H1 (cell line): ENCODE data around the gene LRRN1. TPM values are rescaled to one million over a fixed set of nuclear protein-coding genes. Genes with fewer than 3 reads are reported as not detected.

Source experiments
- CTCF ChIA-PET: fragments of 300-600 bp; sonication (Branson Sonifier 250); formaldehyde crosslinking; loops from one replicate; lab custom pipeline; 2021; ENCODE audit not compliant: partially characterized antibody; lab: Charles Lee
- POLR2A ChIA-PET: fragments of 300-600 bp; sonication (Branson Sonifier 250); formaldehyde crosslinking; loops from one replicate; lab custom pipeline; 2021; ENCODE audit warnings: inconsistent platforms; ENCODE audit not compliant: partially characterized antibody; lab: Charles Lee
- DNase-seq, 2 experiments: peaks; one replicate each; pipeline versions ENCODE4 v3.0.0 to v3.0.0-alpha.2; 2010 to 2022; ENCODE audit warnings: low spot score in 2 of 2, low read depth in 1 of 2, mixed read lengths in 1 of 2
- FAIRE-seq: peaks from 2 replicates; lab custom pipeline; 2011; peaks lifted over from hg19 to GRCh38; lab: Jason Lieb, UNC
- H2AFZ ChIP-seq: 2 replicates; pipeline ENCODE4 v1.8.1; 2012; ENCODE audit warnings: low read length, inconsistent platforms
- H2AK5ac ChIP-seq: 2 replicates; pipeline ENCODE4 v1.6.1; 2013; ENCODE audit warnings: low read depth, low read length
- H2BK120ac ChIP-seq: replicated peaks from 2 replicates; pipeline ENCODE3; 2013; ENCODE audit warnings: low read depth, low read length, inconsistent platforms
- H2BK12ac ChIP-seq: 2 replicates; pipeline ENCODE4 v1.6.1; 2013; ENCODE audit warnings: low read depth, low read length
- H2BK15ac ChIP-seq: 2 replicates; pipeline ENCODE4 v1.6.1; 2013; ENCODE audit warnings: low read length
- H2BK20ac ChIP-seq: 2 replicates; pipeline ENCODE4 v1.6.1; 2013; ENCODE audit warnings: low read length
- H2BK5ac ChIP-seq: 2 replicates; pipeline ENCODE4 v1.6.1; 2013; ENCODE audit warnings: low read depth, low read length
- H3K14ac ChIP-seq: 2 replicates; pipeline ENCODE4 v1.6.1; 2013; ENCODE audit warnings: inconsistent platforms; ENCODE audit not compliant: insufficient read length
- H3K18ac ChIP-seq: 2 replicates; pipeline ENCODE4 v1.6.1; 2013; ENCODE audit warnings: low read length; ENCODE audit errors: extremely low read depth
- H3K23ac ChIP-seq: 2 replicates; pipeline ENCODE4 v1.6.1; 2013; ENCODE audit warnings: inconsistent platforms; ENCODE audit not compliant: insufficient read length
- H3K23me2 ChIP-seq: 2 replicates; pipeline ENCODE4 v1.6.1; 2013; ENCODE audit warnings: low read depth, low read length
- H3K27ac ChIP-seq: 2 replicates; pipeline ENCODE4 v1.6.1; 2011; ENCODE audit warnings: low read depth, low read length, inconsistent platforms
- H3K27me3 ChIP-seq, 4 experiments: replicated peaks in 1 of 4; 1 replicate in 1 of 4; 2 replicates in 3 of 4; pipeline versions ENCODE4 v1.6.1 to v1.8.1; 2011 to 2013; ENCODE audit warnings: low read length in 3 of 4, mild to moderate bottlenecking in 3 of 4, inconsistent platforms in 2 of 4, mixed read lengths in 2 of 4, moderate library complexity in 1 of 4; ENCODE audit not compliant: control insufficient read depth in 3 of 4, insufficient read depth in 3 of 4; ENCODE audit errors: extremely low read depth in 1 of 4
- H3K36me3 ChIP-seq, 4 experiments: 2 replicates each; pipeline versions ENCODE4 v1.6.1 to v1.8.1; 2011 to 2013; ENCODE audit warnings: mild to moderate bottlenecking in 4 of 4, low read length in 3 of 4, moderate library complexity in 2 of 4, control low read depth in 1 of 4, inconsistent platforms in 1 of 4; ENCODE audit not compliant: insufficient read depth in 4 of 4, control insufficient read depth in 2 of 4
- H3K4ac ChIP-seq: replicated peaks from 2 replicates; pipeline ENCODE3; 2013; ENCODE audit warnings: low read length, low read depth, mixed read lengths, inconsistent platforms; ENCODE audit not compliant: insufficient read length
- H3K4me1 ChIP-seq, 4 experiments: replicated peaks in 1 of 4; 1 replicate in 1 of 4; 2 replicates in 3 of 4; pipeline versions ENCODE4 v1.6.1 to v1.8.1; 2011 to 2013; ENCODE audit warnings: low read length in 3 of 4, inconsistent platforms in 2 of 4, mixed read lengths in 1 of 4; ENCODE audit not compliant: insufficient read depth in 4 of 4, control insufficient read depth in 3 of 4
- H3K4me2 ChIP-seq, 2 experiments: 2 replicates each; pipeline versions ENCODE4 v1.6.1 to v1.8.1; 2011 to 2013; ENCODE audit warnings: low read depth in 2 of 2, low read length in 2 of 2, control low read depth in 1 of 2, inconsistent platforms in 1 of 2, mild to moderate bottlenecking in 1 of 2; ENCODE audit not compliant: insufficient read depth in 1 of 2
- H3K4me3 ChIP-seq, 4 experiments: fragments of 200-600, 300-600 bp in 1 of 4; sonication (generic), shearing (Covaris generic), sonication (Bioruptor Twin) in 1 of 4; 2 replicates each; pipeline versions ENCODE4 v1.5.1 to v1.8.1; 2011 to 2016; ENCODE audit warnings: low read length in 4 of 4, low read depth in 3 of 4, control low read depth in 2 of 4, inconsistent platforms in 2 of 4, mild to moderate bottlenecking in 2 of 4, mixed read lengths in 1 of 4, moderate library complexity in 1 of 4; ENCODE audit not compliant: insufficient read depth in 2 of 4; ENCODE audit errors: extremely low read depth in 1 of 4
- H3K56ac ChIP-seq: replicated peaks from 2 replicates; pipeline ENCODE3; 2013; ENCODE audit warnings: low read depth, mild to moderate bottlenecking, mixed read lengths, low read length, inconsistent platforms; ENCODE audit not compliant: insufficient read length
- H3K79me1 ChIP-seq: 2 replicates; pipeline ENCODE4 v1.6.1; 2013; ENCODE audit warnings: low read depth, low read length, control low read depth
- H3K79me2 ChIP-seq, 2 experiments: 2 replicates each; pipeline versions ENCODE4 v1.6.1 to v1.8.1; 2012 to 2013; ENCODE audit warnings: low read length in 2 of 2, mild to moderate bottlenecking in 2 of 2, inconsistent platforms in 1 of 2; ENCODE audit not compliant: insufficient read depth in 2 of 2, control insufficient read depth in 1 of 2
- H3K9ac ChIP-seq, 4 experiments: replicated peaks in 1 of 4; 1 replicate in 1 of 4; 2 replicates in 3 of 4; pipeline versions ENCODE4 v1.6.1 to v1.8.1; 2011 to 2013; ENCODE audit warnings: low read depth in 3 of 4, low read length in 3 of 4, control low read depth in 2 of 4, mild to moderate bottlenecking in 2 of 4, moderate library complexity in 2 of 4, inconsistent platforms in 1 of 4; ENCODE audit errors: extremely low read depth in 1 of 4
- H3K9me3 ChIP-seq, 2 experiments: 2 replicates each; pipeline versions ENCODE4 v1.6.1 to v1.8.1; 2012 to 2013; ENCODE audit warnings: mild to moderate bottlenecking in 2 of 2, moderate library complexity in 2 of 2, control low read depth in 1 of 2, inconsistent platforms in 1 of 2, low read depth in 1 of 2, low read length in 1 of 2, mixed read lengths in 1 of 2; ENCODE audit not compliant: insufficient read depth in 2 of 2
- H4K20me1 ChIP-seq, 2 experiments: replicated peaks in 1 of 2; 2 replicates each; pipeline versions ENCODE3 to v1.8.1; 2011 to 2013; ENCODE audit warnings: inconsistent platforms in 2 of 2, low read length in 2 of 2, mild to moderate bottlenecking in 1 of 2; ENCODE audit not compliant: insufficient read depth in 2 of 2, control insufficient read depth in 1 of 2
- H4K5ac ChIP-seq: 2 replicates; pipeline ENCODE4 v1.6.1; 2013; ENCODE audit warnings: low read length, low read depth, mixed read lengths, inconsistent platforms; ENCODE audit not compliant: insufficient read length
- H4K8ac ChIP-seq: 2 replicates; pipeline ENCODE4 v1.8.0; 2013; ENCODE audit warnings: mild to moderate bottlenecking, moderate library complexity, low read length, inconsistent platforms; ENCODE audit not compliant: insufficient read depth; ENCODE audit errors: extremely low read depth
- H4K91ac ChIP-seq: replicated peaks from 2 replicates; pipeline ENCODE3; 2013; ENCODE audit warnings: low read length, mixed read lengths, inconsistent platforms; ENCODE audit not compliant: insufficient read length
- ASH2L ChIP-seq: fragments of 200-600, 300-600 bp; sonication (generic); IDR thresholded peaks from one replicate; pipeline ENCODE4 v1.7.1; 2017; ENCODE audit warnings: low read length
- BACH1 ChIP-seq: IDR thresholded peaks from 2 replicates; pipeline ENCODE4 v1.6.1; 2012; ENCODE audit warnings: low read length, improper control_type of control experiment
- EP300 ChIP-seq, 2 experiments: IDR thresholded peaks; 1 replicate in 1 of 2; 2 replicates in 1 of 2; pipeline ENCODE4 v1.6.1; 2011 to 2012; ENCODE audit warnings: low read depth in 2 of 2, low read length in 2 of 2, mild to moderate bottlenecking in 2 of 2, borderline replicate concordance in 1 of 2, inconsistent platforms in 1 of 2, moderate library complexity in 1 of 2
- FOSL1 ChIP-seq: IDR thresholded peaks from 2 replicates; pipeline ENCODE4 v1.6.1; 2011; ENCODE audit warnings: mild to moderate bottlenecking, low read depth, low read length, moderate library complexity; ENCODE audit not compliant: insufficient read depth
- HDAC6 ChIP-seq: IDR thresholded peaks from one replicate; pipeline ENCODE4 v1.7.1; 2012; ENCODE audit warnings: low read depth, mild to moderate bottlenecking, inconsistent platforms, low read length, moderate library complexity
- JUN ChIP-seq: IDR thresholded peaks from 2 replicates; pipeline ENCODE4 v1.6.1; 2011; ENCODE audit warnings: low read depth, mild to moderate bottlenecking, improper control_type of control experiment, low read length
- POLR2AphosphoS5 ChIP-seq: IDR thresholded peaks from 2 replicates; pipeline ENCODE4 v1.6.1; 2011; ENCODE audit warnings: low read depth, low read length
- RXRA ChIP-seq: IDR thresholded peaks from 2 replicates; pipeline ENCODE4 v1.6.1; 2011; ENCODE audit warnings: low read depth, mild to moderate bottlenecking, low read length, moderate library complexity; ENCODE audit not compliant: insufficient read depth
- TBP ChIP-seq: IDR thresholded peaks from 2 replicates; pipeline ENCODE4 v1.6.1; 2011; ENCODE audit warnings: low read depth, low read length, improper control_type of control experiment
- TEAD4 ChIP-seq: IDR thresholded peaks from 2 replicates; pipeline ENCODE4 v1.6.1; 2012; ENCODE audit warnings: low read depth, low read length, inconsistent platforms, mixed read lengths
- WGBS, 2 experiments: shearing (Covaris generic) in 1 of 2; methylation state at CpG; one replicate each; pipeline versions ENCODE4 v1.1.6 to v1.1.7; 2013 to 2015; ENCODE audit warnings: low lambda C conversion rate in 2 of 2, mixed read lengths in 2 of 2, inconsistent platforms in 1 of 2, low coverage in 1 of 2, missing lambda C conversion rate in 1 of 2; ENCODE audit not compliant: insufficient replicate concordance in 2 of 2, insufficient coverage in 1 of 2, insufficient read length in 1 of 2; ENCODE audit errors: extremely low coverage in 1 of 2, missing lambda C conversion rate in 1 of 2; 5-methylcytosine and 5-hydroxymethylcytosine counted together
- polyA plus RNA-seq, 7 experiments: library from polyadenylated mRNA; depleted of rRNA in 3 of 7; stranded (reverse) in 5 of 7; unstranded in 2 of 7; fragments of >200 nt in 5 of 7; fragments of 200-250 nt in 2 of 7; gene quantifications; 1 replicate in 5 of 7; 2 replicates in 1 of 7; 4 replicates in 1 of 7; pipeline versions ENCODE4 v1.2.1 to v1.2.3, GENCODE V29; 2011 to 2013; ENCODE audit warnings: missing spikeins in 2 of 7, mixed read lengths in 2 of 7
- total RNA-seq: library from RNA; stranded (reverse); fragmentation: NEBNext Ultra II Directional; extraction: Animal tissue kit (Norgen Biotek cat#: 25700); gene quantifications from 2 replicates; pipeline ENCODE4 v1.2.1, GENCODE V29; 2021
- TF ChIP-seq, protein P1 (sequence below), 3 experiments: IDR thresholded peaks; 1 replicate in 2 of 3; 2 replicates in 1 of 3; pipeline versions ENCODE4 v1.5.1 to v1.6.1; 2011; ENCODE audit warnings: low read length in 3 of 3, mild to moderate bottlenecking in 3 of 3, inconsistent platforms in 2 of 3, low read depth in 1 of 3, moderate library complexity in 1 of 3; ENCODE audit not compliant: insufficient read depth in 1 of 3; ENCODE audit errors: control extremely low read depth in 1 of 3

Gene LRRN1
- total and polyA plus RNA-seq, 2 of the 8 experiments (the other 6 are each of a cell fraction or from before 2014, with no cell fraction given): 159 to 199 TPM

DNA sequence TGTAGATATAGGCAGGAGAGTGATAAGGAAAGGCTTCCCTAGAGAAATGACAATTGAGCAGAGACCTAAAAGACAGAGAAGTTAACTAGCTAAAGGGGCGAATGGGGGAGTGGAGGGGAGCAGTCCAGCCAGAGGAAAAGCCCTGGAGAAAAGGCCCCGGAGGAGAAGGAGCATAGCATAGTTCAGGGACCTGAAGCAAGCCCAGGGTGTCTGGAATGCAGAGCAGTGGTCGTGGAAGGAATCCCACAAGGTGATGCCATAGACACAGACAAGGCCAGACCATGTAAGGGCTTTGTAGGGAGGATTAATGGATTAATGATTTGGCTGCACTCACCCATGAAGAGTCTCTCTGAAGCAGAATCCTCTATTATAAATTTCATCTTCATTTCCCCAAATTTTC is 45.8 kb upstream of the LRRN1 start:
- Histone ChIP-seq H3K4me1 (peaks cover 0 to 5% (median 2%) of the 10 kb centered on the region in 4 experiments; a peak in 1 of 7 replicates), H3K18ac (no peak overlapping the region), H3K36me3 (no peaks in the 10 kb centered on the region), H3K4me3 (no peak overlapping the region), H2BK20ac (no peak overlapping the region)
- DNase-seq: no peak
- TF ChIP-seq RXRA (no peak), POLR2AphosphoS5 (no peak), HDAC6 (no peak), BACH1 (no peak), JUN (no peak), FOSL1 (no peak), TEAD4 (peak; percentile 42; the same call in 1 of the 2 replicates), EP300 (IDR thresholded peaks at IDR 0.05; ENCODE audit: borderline replicate concordance in 1 of 2, low read depth in 2 of 2, low read length in 2 of 2) (peak in 1 of 2 experiments; percentile 59; a peak in 1 of 3 replicates), ASH2L (no peak), TBP (no peak)
- TF ChIP-seq, protein P1, sequence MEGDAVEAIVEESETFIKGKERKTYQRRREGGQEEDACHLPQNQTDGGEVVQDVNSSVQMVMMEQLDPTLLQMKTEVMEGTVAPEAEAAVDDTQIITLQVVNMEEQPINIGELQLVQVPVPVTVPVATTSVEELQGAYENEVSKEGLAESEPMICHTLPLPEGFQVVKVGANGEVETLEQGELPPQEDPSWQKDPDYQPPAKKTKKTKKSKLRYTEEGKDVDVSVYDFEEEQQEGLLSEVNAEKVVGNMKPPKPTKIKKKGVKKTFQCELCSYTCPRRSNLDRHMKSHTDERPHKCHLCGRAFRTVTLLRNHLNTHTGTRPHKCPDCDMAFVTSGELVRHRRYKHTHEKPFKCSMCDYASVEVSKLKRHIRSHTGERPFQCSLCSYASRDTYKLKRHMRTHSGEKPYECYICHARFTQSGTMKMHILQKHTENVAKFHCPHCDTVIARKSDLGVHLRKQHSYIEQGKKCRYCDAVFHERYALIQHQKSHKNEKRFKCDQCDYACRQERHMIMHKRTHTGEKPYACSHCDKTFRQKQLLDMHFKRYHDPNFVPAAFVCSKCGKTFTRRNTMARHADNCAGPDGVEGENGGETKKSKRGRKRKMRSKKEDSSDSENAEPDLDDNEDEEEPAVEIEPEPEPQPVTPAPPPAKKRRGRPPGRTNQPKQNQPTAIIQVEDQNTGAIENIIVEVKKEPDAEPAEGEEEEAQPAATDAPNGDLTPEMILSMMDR (IDR thresholded peaks at IDR 0.05; ENCODE audit: control extremely low read depth in 1 of 3, insufficient read depth in 1 of 3, low read depth in 1 of 3, low read length in 3 of 3): no peak
- TF ChIP-seq, all 59 proteins: peak for 2
- Histone ChIP-seq H2BK120ac (no peak overlapping the region), H3K4me2 (no peak overlapping the region), H2BK15ac (no peak overlapping the region), H3K56ac (no peak overlapping the region), H2AFZ (no peak overlapping the region), H4K5ac (no peak overlapping the region), H2BK5ac (no peak overlapping the region), H3K9ac (no peak overlapping the region), H3K23ac (no peak overlapping the region), H3K27ac (no peak overlapping the region), H3K9me3 (no peaks in the 10 kb centered on the region), H3K79me2 (no peaks in the 10 kb centered on the region), H3K14ac (no peak overlapping the region), H3K23me2 (no peaks in the 10 kb centered on the region), H3K79me1 (no peaks in the 10 kb centered on the region), H2AK5ac (no peak overlapping the region), H3K27me3 (no peaks in the 10 kb centered on the region), H3K4ac (no peak overlapping the region), H4K8ac (no peak overlapping the region), H2BK12ac (no peak overlapping the region), H4K20me1 (no peaks in the 10 kb centered on the region), H4K91ac (no peak overlapping the region)
- 62% methylated on average over 3 of the region's 3 CpGs; no CpG with 5 or more reads in 1 of the 2 experiments for WGBS, 2 experiments
- CTCF ChIA-PET: interaction anchor here (1.6 kb wide), 1 partner anchor 12 kb away, joined by 3 read pairs; no protein-coding TSS in a partner anchor
- POLR2A ChIA-PET: interaction anchor here (1.4 kb wide), 1 partner anchor 10 kb away, joined by 6 read pairs; no protein-coding TSS in a partner anchor
- FAIRE-seq: no peak
